ENCODE results near the gene TMEM91.
"Not testable (repeated sequence)": the region's sequence is repeated elsewhere in the genome, so short reads cannot be mapped to it uniquely, and the experiment has no call there.

Gene TMEM91

GRCh38 chr19:41377977-41378709, 1.8 kb downstream of the TMEM91 start:
- DNase-seq (ENCODE audit: low spot score): peak; percentile 64

GRCh38 chr19:41381536-41381935, 5.2 kb downstream of the TMEM91 start:
- not testable (repeated sequence) for DNase-seq (ENCODE audit: low spot score)

- no peak for DNase-seq (ENCODE audit: low spot score)
These were observed 8.0 kb downstream of the TMEM91 start for GRCh38 chr19:41384351-41384750.

GRCh38 chr19:41386442-41386841, 10.1 kb downstream of the TMEM91 start:
- DNase-seq (ENCODE audit: low spot score): no peak

- no peak for DNase-seq (ENCODE audit: low spot score)
These were observed 15.3 kb downstream of the TMEM91 start for GRCh38 chr19:41391618-41392017.

GRCh38 chr19:41392775-41393174, 16.4 kb downstream of the TMEM91 start:
- DNase-seq (ENCODE audit: low spot score): no peak

GRCh38 chr19:41395355-41395754, 19.0 kb downstream of the TMEM91 start:
- DNase-seq (ENCODE audit: low spot score): no peak

- peak; percentile 99 for DNase-seq (ENCODE audit: low spot score)
These were observed 21.0 kb downstream of the TMEM91 start, which contains the start of the genes BCKDHA and EXOSC5 for GRCh38 chr19:41397086-41398049. TSS of gene BCKDHA (plus strand) at chr19:41397818. CDS start at chr19:41397828, 10 bp downstream. TSS of gene EXOSC5 (minus strand) at chr19:41397359. CDS start at chr19:41397328, 31 bp downstream.

- DNase-seq (ENCODE audit: low spot score): no peak
These were observed 21.7 kb downstream of the TMEM91 start for GRCh38 chr19:41398050-41398418.

- no peak for DNase-seq (ENCODE audit: low spot score)
These were observed 22.3 kb downstream of the TMEM91 start for GRCh38 chr19:41398598-41398997.

- DNase-seq (ENCODE audit: low spot score): no peak
These were observed 22.8 kb downstream of the TMEM91 start for GRCh38 chr19:41399091-41399490.

GRCh38 chr19:41399525-41399924, 23.2 kb downstream of the TMEM91 start:
- no peak for DNase-seq (ENCODE audit: low spot score)

GRCh38 chr19:41401483-41401882, 25.1 kb downstream of the TMEM91 start:
- DNase-seq (ENCODE audit: low spot score): no peak

- no peak for DNase-seq (ENCODE audit: low spot score)
These were observed 25.7 kb downstream of the TMEM91 start for GRCh38 chr19:41402010-41402409.

GRCh38 chr19:41403181-41403970, 27.0 kb downstream of the TMEM91 start:
- no peak for DNase-seq (ENCODE audit: low spot score)

GRCh38 chr19:41405776-41406175, 29.4 kb downstream of the TMEM91 start:
- no peak for DNase-seq (ENCODE audit: low spot score)

GRCh38 chr19:41407271-41407670, 30.9 kb downstream of the TMEM91 start:
- DNase-seq (ENCODE audit: low spot score): no peak

- no peak for DNase-seq (ENCODE audit: low spot score)
These were observed 31.9 kb downstream of the TMEM91 start for GRCh38 chr19:41408256-41408655.

GRCh38 chr19:41408846-41409245, 32.5 kb downstream of the TMEM91 start:
- DNase-seq (ENCODE audit: low spot score): not testable (repeated sequence)

GRCh38 chr19:41409288-41409687, 33.0 kb downstream of the TMEM91 start:
- DNase-seq (ENCODE audit: low spot score): no peak

- no peak for DNase-seq (ENCODE audit: low spot score)
These were observed 34.2 kb downstream of the TMEM91 start for GRCh38 chr19:41410336-41411054.

Measured in ecto neural progenitor cell (in vitro differentiated cells).